ENCODE results near the gene DEAF1.

DNA sequence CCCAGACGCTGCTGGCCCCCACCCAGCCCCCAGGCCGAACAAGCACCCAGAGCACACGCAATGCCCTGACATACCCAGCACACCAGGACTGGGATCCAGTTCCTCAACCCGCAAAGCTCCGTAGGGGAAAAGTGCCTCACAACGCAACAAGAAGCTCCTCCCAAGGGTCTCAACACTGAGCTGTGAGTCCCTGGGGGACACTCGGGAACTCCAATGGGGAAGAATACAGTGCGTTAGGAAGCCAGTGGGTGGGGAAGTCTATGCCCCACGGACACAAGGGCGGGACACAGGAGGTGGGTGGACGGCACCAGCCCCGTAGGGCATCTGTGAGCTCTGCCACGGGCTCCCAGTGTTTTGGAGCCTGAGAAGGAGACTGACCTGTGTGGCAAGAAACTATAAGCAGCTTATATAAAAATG is 1.6 kb downstream of the DEAF1 start:
- TF ChIP-seq, protein P1, sequence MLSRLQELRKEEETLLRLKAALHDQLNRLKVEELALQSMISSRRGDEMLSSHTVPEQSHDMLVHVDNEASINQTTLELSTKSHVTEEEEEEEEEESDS (CRISPR knock-in tag; IDR thresholded peaks at IDR 0.05; ENCODE audit: borderline replicate concordance), result no peak
- TF ChIP-seq POLR2A (IDR thresholded peaks at IDR 0.05; ENCODE audit: insufficient read depth in 1 of 2, low read depth in 2 of 2, low read length in 2 of 2) (no peak), KDM5A (IDR thresholded peaks at IDR 0.05; ENCODE audit: borderline replicate concordance, low read length) (no peak), SYNCRIP (IDR thresholded peaks at IDR 0.05; ENCODE audit: insufficient read depth, low read depth, low read length) (no peak), ZNF570 (CRISPR knock-in tag; IDR thresholded peaks at IDR 0.05; ENCODE audit: borderline replicate concordance) (no peak), RAD21 (CRISPR knock-in tag; IDR thresholded peaks at IDR 0.05) (no peak), ZNF335 (CRISPR knock-in tag; IDR thresholded peaks at IDR 0.05) (no peak), BORCS8-MEF2B (CRISPR knock-in tag; IDR thresholded peaks at IDR 0.05) (no peak), HNF4G (IDR thresholded peaks at IDR 0.05; ENCODE audit: borderline replicate concordance, low read depth, low read length) (no peak), HNF4G (CRISPR knock-in tag; IDR thresholded peaks at IDR 0.05; ENCODE audit: borderline replicate concordance, low read depth) (no peak)
- TF ChIP-seq, protein P2, sequence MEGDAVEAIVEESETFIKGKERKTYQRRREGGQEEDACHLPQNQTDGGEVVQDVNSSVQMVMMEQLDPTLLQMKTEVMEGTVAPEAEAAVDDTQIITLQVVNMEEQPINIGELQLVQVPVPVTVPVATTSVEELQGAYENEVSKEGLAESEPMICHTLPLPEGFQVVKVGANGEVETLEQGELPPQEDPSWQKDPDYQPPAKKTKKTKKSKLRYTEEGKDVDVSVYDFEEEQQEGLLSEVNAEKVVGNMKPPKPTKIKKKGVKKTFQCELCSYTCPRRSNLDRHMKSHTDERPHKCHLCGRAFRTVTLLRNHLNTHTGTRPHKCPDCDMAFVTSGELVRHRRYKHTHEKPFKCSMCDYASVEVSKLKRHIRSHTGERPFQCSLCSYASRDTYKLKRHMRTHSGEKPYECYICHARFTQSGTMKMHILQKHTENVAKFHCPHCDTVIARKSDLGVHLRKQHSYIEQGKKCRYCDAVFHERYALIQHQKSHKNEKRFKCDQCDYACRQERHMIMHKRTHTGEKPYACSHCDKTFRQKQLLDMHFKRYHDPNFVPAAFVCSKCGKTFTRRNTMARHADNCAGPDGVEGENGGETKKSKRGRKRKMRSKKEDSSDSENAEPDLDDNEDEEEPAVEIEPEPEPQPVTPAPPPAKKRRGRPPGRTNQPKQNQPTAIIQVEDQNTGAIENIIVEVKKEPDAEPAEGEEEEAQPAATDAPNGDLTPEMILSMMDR (CRISPR knock-in tag; IDR thresholded peaks at IDR 0.05), result no peak
- TF ChIP-seq, protein P3, sequence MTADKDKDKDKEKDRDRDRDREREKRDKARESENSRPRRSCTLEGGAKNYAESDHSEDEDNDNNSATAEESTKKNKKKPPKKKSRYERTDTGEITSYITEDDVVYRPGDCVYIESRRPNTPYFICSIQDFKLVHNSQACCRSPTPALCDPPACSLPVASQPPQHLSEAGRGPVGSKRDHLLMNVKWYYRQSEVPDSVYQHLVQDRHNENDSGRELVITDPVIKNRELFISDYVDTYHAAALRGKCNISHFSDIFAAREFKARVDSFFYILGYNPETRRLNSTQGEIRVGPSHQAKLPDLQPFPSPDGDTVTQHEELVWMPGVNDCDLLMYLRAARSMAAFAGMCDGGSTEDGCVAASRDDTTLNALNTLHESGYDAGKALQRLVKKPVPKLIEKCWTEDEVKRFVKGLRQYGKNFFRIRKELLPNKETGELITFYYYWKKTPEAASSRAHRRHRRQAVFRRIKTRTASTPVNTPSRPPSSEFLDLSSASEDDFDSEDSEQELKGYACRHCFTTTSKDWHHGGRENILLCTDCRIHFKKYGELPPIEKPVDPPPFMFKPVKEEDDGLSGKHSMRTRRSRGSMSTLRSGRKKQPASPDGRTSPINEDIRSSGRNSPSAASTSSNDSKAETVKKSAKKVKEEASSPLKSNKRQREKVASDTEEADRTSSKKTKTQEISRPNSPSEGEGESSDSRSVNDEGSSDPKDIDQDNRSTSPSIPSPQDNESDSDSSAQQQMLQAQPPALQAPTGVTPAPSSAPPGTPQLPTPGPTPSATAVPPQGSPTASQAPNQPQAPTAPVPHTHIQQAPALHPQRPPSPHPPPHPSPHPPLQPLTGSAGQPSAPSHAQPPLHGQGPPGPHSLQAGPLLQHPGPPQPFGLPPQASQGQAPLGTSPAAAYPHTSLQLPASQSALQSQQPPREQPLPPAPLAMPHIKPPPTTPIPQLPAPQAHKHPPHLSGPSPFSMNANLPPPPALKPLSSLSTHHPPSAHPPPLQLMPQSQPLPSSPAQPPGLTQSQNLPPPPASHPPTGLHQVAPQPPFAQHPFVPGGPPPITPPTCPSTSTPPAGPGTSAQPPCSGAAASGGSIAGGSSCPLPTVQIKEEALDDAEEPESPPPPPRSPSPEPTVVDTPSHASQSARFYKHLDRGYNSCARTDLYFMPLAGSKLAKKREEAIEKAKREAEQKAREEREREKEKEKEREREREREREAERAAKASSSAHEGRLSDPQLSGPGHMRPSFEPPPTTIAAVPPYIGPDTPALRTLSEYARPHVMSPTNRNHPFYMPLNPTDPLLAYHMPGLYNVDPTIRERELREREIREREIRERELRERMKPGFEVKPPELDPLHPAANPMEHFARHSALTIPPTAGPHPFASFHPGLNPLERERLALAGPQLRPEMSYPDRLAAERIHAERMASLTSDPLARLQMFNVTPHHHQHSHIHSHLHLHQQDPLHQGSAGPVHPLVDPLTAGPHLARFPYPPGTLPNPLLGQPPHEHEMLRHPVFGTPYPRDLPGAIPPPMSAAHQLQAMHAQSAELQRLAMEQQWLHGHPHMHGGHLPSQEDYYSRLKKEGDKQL (CRISPR knock-in tag; IDR thresholded peaks at IDR 0.05; ENCODE audit: low read depth), result no peak
